GM18508 (cell line): Measurements from ENCODE around the gene DIPK2A.
A peak's percentile ranks its signal among the peaks of the same experiment; 100 is the strongest.

Experiments
- ATAC-seq: cut with Tn5 transposase; IDR thresholded peaks from one replicate; pipeline ENCODE4 v1.9.1; 2021; ENCODE audit warnings: moderate number of reproducible peaks; ENCODE audit not compliant: insufficient read depth, unreplicated experiment

Gene DIPK2A

DNA sequence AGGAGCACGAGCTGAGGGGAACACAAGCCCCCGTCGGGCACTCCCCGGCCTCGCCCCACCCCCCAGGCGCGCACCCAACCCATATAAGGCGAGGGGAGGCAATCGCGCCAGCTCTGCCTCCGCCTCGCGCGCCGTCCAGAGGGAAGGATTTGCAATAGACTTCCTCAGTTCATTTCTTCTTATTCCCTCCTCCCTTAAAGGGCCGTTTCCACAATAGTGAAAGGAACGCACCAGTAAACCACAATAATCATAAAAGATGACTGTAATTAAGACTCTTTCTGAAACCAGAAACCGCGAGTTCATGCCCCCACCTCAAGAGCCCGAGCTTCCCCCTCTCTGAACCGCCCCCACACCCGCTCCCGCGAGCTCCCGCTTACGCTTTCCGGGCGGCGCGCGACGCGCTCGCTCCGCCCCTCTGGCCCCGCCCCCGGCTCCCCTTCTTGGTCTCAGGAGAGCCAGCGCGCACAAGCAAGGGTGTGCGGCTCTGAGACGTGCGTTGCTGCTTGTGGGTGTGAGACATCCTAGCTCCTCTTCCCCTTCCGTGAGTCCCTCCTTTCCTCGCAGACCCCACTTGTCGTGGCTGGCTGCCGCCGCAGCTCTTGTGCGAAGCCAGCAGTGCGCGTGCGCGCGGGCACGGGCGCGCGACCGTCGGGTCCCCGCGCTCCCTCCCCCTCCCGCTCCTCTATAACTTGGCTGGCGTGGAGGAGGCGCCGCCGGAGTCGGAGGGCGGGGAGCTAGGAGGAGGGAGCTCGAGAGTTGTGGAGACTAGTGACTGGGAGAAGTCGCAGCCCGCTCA lies at the start of gene DIPK2A:
Gene DIPK2A (plus strand): TSS at position 465 of the 796 bp plus-strand sequence. CDS start 510 bp downstream, outside the sequence.
- ATAC-seq: peak; percentile 32

GRCh38 chr3:143924522-143925285 lies 46.9 kb upstream of the DIPK2A start:
- ATAC-seq: peak; percentile 57

GRCh38 chr3:143928056-143928455 lies 43.6 kb upstream of the DIPK2A start:
- ATAC-seq: no peak

DNA sequence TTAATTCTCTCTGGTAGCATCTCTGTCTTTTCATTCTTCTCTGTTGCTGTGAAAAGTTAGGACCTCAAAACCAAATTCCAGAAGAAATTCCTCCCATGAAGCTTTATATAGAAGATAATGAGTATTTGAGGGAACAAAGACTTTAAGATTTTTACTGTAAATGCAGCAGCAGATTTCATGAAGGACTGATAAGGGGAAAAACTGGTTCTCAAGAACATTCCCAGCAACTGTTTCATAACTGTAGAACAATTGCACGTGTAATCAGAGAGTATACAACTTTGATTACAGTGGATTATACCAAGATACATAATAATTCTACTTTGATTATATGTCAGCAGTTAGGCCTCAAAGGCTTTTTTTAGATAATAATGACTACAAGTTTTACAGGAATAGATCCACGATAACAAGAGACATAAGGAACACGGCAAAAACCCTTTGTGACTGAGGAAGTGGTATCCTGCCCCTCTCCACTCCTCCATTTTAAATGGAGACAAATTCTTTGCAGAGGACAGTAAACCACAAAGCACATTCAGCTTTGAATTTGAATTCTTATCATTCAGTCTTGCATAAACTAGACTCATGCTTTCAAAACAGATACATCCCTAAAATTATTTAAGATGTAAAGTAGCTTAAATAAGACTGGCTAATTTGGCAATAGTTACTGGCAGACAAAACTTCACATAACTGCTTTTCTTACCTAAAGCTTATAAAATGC lies 42.9 kb upstream of the DIPK2A start:
- no peak for ATAC-seq

GRCh38 chr3:143934791-143935190 lies 36.8 kb upstream of the DIPK2A start:
- ATAC-seq: no peak

DNA sequence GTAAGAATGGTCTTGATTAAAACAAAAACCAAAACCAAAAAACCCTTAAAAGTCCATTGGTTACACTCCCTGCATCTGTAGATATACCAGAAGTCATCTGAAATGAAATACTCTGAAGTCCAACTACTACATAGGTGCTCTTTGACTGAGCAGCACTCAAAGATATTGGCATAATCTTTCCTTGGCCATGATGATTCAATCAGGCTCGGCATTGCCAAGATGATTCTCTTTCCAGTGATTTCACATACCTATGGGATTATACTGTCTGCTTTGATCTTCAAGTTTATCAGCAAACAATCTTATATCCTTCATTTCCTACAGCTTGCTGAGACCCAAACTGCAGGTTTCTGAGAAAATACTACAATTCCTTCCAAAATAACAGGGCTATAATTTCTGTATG lies 35.9 kb upstream of the DIPK2A start:
- ATAC-seq: no peak

GRCh38 chr3:143950810-143951209 lies 20.8 kb upstream of the DIPK2A start:
- ATAC-seq: no peak

DNA sequence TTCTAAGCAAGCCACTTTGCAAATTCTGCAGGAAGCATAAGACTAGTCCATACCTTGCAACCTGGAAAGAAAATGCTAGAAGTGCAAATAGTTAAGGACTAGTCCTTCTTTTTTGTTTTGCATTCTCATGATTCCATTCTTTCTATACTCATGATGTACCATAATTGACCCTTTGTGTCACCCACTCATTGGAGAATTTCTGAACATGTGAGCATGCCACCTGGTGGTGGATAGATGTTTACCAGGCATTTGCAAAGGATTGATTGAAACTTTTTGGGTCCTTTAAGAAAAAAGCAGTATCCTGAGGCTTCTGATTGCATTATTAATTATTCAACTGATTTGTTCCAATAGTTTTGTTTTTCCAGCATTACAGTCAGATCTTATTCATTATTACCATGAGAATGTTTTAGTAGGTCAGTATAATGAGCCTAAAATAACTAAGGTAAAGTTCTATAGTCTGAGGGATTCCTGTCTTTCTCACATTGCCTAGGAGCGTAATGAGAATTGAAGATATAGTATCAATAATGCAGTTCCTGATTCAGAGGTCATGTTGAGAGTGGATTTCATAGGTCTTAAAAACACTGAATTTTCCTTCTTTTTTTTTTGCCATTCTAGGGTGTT lies 20.2 kb upstream of the DIPK2A start:
- peak; percentile 75 for ATAC-seq

- ATAC-seq: no peak
These were observed 19.0 kb upstream of the DIPK2A start for GRCh38 chr3:143952569-143953072.

- no peak for ATAC-seq
These were observed 16.5 kb upstream of the DIPK2A start for GRCh38 chr3:143955113-143955512.

DNA sequence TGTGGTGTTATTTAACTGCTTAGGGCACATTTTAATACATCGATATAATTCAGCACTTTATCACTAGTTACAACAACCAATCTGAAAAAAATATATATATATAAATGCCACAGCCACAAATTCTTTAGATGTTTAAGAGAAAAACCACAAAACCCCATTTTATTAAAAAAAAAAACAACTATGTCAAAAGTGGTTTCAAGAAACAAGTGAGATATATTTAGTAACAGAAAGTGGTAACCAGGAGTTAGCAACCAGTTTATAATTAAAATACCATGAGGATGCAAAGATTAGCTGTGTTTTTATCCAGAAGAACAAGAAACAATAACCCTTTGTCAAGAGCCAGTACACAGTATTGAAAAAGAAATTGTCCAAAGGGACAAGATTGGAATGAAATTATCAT lies 14.8 kb upstream of the DIPK2A start:
- ATAC-seq: no peak

DNA sequence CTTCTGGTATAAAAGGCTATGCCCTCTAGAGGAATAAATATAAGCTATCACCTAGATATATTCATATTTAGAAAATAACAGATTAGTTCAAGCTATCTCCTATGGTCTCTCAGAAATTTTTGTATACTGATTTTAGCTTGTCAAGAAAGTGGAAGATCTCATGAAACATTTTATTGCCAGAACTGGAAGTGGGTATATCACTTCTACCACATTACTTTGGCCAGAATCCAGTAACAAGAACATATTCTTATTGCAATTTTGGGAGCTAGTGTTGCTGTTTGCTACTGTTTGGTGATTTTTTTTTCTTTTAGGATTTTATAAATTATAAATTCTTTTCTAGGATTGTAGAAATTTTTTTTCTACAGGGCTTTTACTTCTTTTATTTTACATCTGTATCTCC lies 14.2 kb upstream of the DIPK2A start:
- no peak for ATAC-seq

DNA sequence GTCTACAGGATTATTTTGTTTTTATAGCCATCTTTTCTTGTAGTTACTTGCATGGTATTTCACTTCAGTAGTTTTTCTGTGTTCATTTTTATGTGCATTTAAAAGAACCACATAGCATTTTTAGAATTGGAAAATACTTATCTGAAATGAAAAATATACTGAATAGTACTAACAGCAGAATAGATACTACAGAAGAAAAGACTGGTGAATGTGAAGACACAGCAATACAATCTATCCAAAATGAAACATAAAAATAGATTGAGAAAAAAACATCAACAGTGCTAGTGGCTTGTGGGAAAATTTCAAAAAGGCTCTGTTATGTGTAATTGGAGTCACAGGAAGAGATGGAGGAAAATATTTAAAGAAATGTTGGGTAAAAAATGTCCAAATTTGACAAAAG lies 12.7 kb upstream of the DIPK2A start:
- no peak for ATAC-seq

- ATAC-seq: no peak
These were observed 10.3 kb upstream of the DIPK2A start for GRCh38 chr3:143961342-143961741.

DNA sequence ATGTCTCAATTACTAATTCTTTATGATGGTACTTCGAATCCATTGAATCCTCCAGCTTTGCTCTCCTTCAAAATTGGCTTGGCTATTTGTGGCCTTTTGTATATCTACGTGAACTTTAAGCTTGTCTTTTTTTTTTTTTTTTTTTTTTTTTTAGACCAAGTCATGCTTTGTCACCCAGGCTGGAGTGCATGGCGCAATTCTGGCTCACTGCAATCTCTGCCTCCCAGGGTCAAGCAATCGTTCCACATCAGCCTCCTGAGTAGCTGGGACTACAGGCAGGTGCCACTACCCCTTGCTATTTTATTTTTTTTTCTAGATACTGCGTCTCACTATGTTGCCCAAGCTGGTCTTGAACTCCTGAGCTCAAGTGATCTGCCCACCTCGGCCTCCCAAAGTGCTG lies 7.7 kb upstream of the DIPK2A start:
- ATAC-seq: no peak

DNA sequence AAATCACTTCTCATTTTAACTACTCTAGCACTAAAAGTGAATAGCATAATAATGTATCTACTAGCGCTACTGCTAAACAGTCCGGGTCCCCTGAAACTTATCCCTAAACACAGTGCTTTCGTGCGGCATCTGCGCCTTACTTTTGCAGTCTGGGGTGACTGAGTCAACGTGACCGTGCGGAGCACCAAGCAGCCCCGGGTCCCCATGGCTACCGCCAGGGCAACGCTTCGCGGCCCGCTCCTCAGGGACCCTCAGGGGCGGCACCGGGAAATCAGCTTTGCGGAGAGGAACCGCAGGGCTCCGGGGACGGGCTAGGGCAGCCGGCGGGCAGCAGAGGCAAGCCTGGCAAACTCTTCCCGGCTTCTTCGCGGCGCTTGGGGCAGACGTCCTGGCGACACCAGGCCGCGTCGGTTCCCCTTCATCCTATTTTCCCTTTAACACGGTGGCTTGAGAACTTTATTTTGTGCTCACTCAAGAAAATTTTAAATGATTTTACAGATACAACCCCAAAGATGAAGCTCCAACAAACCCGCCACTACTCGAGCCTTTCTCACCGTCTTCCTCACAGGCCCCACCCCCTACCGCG lies 757 bp upstream of the DIPK2A start:
- ATAC-seq: no peak

DNA sequence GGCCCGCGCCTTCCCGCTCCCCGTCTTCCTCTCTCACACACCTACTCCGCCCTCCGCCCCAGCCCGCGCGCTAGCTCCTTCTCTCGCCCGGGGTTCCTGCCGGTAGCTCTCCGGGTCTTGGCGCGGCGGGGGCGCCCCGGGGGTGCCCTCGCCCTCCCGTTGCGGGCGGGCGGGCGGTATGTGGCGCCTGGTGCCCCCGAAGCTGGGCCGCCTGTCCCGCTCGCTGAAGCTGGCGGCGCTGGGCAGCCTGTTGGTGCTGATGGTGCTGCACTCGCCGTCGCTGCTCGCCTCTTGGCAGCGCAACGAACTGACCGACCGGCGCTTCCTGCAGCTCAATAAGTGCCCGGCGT lies 507 bp downstream of the DIPK2A start:
- no peak for ATAC-seq

GRCh38 chr3:143972505-143973258 lies 1.1 kb downstream of the DIPK2A start:
- ATAC-seq: peak; percentile 20

DNA sequence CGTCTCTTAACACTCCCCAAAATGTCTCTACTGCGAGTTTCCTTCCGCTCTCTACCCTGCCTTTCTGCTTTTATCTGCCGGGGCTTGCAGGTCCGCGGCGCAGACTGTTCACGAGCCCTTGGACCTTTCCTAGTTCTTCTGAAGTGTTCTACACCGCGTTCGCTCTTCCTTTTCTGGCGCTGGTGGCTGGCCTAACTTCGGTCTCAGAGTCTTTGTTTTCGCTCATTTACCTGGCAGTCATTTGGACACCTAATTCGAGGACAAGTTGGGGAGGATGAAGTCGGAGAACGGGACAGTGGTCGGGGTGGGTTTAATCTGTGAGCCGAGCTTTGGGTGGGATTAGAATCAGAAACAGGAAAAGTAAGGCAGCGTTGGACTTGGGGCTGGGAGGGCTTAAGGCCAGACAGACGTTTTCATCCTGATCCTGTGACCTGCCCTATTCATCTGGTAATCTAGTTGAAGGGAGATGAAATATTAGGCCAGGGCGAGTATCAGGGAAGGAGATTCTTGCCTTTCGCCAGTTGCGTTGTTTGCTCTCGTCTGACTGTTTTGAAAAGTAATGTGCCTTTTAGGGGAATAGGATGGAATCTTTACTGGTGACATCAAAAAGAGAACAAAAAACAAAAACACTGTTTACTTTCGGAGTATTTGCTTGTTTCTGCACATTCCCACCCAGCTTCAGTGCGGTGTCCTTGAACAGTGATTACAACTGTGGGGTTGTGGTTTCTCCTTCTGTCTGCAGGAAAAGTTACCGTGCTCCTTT lies 1.8 kb downstream of the DIPK2A start:
- ATAC-seq: peak; percentile 27
